GM11168 (cell line): Measurements from ENCODE around the gene PHKB.
"Not testable (repeated sequence)": the region's sequence is repeated elsewhere in the genome, so short reads cannot be mapped to it uniquely, and the experiment has no call there.

ENCODE experiments used
- in situ Hi-C: fragments of 300-500 bp; cut with MboI; formaldehyde crosslinking; loops from one replicate; pipeline ENCODE4 v1.12.0; 2022; ENCODE audit warnings: low sequenced_read_pairs; ENCODE audit not compliant: unreplicated experiment

Gene PHKB

DNA sequence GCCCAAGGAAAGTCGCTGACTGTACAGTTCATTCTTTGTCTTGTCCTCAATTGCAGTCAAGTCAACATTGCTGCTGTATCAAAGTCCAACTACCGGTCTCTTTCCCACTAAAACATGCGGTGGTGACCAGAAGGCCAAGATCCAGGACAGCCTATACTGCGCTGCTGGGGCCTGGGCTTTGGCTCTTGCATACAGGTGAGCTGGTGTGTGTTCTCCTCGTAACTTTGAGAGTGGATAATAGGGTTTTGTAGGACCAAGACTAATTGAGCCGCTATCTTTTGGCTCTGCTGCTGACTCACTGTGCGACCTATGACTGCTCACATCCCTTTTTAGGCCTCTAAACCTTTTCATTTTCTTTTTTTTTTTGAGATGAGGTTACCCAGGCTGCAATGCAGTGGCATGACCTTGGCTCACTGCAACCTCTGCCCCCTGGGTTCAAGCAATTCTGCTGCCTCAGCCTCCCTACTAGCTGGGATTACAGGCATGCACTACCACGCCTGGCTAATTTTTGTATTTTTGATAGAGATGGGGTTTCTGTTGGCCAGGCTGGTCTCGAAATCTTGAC lies 38.7 kb downstream of the PHKB start:
- in situ Hi-C loops, result no loop called here

DNA sequence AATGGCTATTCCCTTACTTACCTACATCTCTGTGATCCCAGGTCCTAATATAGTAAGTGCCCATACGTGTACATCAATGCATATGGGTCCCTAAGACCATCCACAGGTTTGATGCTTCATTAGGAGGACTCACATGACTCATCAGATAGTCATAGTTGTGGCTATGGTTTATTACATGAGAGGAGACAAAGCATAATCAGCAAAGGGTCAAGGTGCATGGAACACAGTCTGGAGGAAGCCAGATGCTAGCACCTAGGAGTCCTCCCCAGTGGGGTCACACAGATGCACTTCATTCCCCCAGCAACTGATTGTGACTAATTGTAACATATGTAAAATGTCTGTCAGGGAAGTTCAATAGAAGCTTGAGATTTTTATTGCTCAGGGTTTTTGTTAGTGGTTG lies 42.8 kb downstream of the PHKB start:
- in situ Hi-C loops, result no loop called here

DNA sequence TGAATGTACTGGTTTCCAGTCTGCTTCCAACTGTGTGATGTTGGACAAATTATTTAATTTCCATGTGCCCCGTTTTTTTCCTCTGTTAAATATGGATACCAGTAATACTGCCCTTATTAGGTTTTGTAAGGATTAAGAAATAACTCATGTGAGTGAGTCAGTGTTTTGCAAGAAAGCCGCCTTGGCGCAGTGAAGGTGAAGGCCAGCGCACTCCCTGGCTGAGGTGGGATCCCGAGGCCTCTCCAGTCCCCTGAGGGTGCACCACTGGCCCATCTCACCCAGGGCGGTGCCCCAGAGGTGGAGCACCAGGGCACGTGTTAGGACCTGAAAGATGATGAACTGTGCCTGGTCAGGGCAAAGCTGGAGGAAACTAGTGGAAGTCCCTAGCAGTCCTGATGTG lies 43.5 kb downstream of the PHKB start:
- in situ Hi-C loops, result no loop called here

DNA sequence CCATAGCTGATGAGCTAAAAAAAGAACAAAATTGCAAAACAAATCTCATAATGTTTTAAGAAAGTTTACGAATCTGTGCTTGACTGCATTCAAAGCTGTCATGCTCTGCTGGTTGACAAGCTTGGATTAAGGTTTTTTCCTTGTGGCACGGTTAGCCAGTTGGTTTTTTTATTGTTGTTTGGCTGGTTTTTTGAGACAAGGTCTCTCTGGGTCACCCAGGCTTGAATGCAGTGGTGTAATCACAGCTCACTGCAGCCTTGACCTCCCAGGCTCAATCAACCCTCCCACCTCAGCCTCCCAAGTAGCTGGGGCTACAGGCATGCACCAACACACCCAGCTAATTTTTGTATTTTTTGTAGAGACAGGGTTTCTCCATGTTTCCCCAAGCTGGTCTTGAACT lies 45.7 kb downstream of the PHKB start:
- in situ Hi-C loops, result no loop called here

DNA sequence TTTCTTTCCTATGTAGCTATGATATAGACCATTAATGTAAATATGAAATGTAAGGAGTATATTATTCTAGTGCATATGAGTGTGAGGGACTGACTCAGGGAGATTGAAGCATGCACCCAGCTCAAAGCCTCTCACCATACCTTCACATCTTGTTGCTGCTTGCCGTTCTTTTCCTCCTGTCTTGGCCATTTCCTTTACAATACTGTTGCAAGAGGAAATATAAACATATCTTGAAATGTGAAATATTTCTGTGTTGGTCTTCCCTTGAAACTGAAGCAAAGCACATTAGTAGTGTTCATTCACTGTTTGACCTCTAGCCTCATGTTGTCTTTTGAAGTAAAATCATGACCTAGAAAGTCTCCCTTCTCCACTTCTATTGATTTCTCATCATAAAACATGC lies 46.6 kb downstream of the PHKB start:
- in situ Hi-C loops, result no loop called here

DNA sequence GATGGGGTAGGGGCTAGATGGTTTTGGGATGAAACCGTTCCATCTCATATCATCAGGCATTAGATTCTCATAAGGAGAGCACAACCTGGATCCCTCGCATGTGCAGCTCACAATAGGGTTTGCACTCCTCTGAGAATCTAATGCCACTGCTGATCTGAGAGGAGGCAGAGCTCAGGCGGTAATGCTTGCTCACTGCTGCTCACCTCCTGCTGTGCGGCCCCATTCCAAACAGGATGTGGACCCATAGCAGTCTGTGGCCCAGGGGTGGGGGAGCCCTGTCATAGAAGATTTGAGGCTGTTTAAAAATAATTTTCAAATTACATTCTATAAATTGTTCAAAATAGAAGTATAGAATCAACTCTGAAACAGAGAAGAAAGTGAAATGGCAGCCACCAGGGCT lies 50.8 kb downstream of the PHKB start:
- in situ Hi-C loops, result no loop called here

DNA sequence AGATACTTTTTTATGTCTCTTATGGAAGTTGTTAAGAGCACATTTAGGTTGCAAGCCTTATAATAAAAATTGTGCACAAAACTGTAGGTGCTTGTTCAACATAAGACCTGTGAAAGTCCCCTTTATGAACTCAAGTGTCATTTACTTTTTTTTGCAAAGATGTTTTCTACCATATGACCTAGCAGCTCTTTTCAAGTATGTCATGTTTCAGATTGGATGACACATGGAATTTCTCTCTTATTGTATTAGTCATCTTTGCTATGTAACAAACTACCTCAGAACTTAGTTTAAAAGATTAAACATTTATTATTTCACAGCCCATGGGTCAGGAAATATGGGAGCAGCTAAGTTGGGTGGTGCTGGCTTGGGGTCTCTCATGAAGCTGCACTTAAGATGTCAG lies 57.9 kb downstream of the PHKB start:
- in situ Hi-C loops, result no loop called here

DNA sequence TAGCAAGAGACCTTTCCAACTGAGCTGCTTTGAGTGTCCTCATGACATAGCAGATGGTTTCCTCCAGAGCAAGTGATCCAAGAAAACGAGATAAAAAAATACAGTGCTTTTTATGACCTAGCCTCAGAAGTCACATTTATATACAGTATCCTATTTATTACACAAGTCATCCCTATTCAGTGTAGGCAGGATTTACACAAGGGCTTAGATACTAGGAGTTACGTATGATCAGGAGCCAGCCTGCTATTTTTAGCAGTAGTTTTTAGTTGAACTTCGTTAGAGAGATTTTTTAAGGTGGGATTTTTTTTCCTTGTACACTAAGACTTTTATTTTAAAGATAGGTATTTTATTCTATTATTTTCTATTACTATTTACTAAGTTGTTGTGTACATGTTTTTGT lies 58.4 kb downstream of the PHKB start:
- in situ Hi-C loops, result no loop called here

DNA sequence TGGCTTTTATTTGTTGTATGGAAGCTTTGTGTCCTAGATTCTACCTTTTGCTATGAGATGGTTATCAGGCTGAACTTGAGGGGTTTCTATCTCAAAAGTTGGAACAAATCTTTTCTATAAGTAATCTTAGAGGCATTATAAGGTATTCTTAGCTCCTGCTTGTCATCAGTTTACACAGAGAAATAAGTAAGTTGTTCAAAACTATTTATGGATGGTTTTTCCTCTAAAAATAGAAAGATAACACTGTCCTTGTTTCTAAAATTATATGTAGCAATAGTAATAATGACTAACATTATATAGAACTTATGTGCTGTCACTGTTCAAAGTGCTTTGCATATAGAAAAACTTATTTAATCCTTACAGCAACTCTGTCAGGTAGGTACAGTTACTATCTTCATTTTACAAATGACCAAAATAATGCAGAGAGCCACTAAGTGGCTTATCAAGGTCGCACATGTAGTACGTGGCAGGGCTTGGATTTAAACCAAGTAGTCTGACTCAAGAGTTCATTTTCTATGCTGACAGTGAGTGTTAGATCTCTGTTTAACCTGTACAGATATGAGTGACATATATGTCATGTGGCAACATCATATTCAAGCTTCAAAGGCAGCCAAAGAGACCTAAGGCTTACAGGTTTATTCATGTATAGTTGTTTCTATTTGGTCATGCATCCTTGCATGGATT lies 59.0 kb downstream of the PHKB start:
- in situ Hi-C loops, result no loop called here

DNA sequence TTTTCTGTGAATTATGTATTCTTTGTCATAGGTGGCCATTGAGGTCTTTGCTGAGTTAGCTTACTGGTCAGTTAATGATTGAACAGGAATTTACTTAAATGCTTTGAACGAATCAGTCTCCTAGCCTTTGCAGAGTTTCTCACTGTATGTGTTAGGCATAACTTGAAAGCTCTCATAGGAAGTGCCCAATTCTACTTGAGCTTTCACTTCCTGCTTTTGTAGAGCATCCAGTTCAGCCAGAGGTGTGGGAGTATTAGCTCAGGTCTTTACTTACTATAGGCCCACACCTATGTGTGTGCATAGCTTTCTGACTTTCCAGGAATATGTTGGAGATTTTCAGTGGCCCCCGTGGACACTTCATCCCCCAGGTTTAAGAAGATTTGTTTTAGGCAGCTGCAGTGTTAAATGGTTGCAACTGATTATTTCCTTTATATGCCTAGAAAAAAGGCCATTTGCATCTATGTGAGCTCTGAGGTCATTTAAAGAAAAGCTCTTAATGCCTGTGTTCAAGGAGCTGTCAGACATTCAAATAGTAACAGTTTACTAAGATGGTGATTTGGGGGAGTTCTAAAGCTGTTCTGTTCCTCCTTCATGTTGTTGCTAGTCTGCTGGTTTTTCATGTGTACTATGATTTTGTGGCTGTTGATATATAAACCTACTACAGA lies 62.3 kb downstream of the PHKB start:
- in situ Hi-C loops, result no loop called here

DNA sequence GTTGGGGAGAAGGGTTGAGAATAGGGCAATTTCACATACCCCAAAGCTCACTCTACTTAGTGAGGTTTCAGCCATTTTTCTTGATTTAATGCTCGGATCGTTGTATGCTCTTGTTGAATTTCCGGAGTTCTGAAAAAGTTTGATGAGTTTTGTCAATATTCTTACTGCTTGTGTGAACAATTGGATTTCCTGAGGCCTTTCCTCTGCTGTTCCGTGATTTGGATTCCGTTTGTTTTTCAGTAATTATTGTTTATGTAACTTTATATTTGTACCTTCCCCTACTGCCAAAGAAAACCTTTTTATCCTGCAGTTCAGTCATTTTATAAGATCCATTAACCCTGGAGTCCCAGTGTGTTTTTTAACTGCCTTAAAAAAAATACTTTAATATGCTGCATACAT lies 62.9 kb downstream of the PHKB start:
- in situ Hi-C loops, result no loop called here

DNA sequence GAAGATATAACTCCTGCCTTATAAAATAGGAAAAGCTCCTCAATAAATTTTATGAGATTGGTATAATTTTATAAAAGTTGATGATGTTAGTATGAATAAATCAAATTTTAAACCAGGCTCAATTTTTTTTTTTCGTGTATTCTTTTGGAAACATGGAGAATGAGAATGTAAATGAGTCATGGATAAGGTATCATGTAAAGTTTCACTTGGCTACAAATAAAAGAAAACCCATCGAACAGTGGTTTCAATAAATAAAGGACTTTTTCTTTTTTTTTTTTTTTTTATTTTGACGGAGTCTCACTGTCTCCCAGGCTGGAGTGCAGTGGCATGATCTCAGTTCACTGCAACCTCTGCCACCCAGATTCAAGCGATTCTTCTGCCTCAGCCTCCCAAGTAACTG lies 67.3 kb downstream of the PHKB start:
- in situ Hi-C loops, result no loop called here

DNA sequence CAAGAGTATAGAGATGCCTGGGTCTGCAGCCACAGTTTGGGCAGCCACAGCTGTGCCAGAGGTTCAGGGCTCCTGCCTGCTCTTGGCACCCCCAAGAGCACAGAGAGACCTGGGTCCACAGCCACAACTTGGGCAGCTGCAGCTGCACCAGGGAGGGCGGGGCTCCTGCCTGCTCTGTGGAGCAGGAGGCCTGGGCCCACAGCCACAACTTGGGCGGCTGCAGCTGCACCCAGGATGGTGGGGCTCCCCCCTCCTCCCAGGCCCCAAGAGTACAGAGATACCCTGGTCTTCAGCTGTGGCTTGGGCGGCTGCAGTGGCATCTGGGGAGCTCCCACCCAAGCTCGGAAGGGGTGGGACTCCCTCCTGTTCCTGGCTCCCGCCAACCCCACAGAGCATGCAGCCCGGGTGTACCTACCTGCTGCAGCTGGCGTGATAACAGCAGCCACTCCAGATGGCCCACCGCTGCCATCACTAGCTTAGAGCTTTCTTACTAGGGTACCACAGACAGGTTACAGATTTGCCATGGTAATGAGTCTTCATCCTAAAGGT lies 72.7 kb downstream of the PHKB start:
- in situ Hi-C loops, result no loop called here

DNA sequence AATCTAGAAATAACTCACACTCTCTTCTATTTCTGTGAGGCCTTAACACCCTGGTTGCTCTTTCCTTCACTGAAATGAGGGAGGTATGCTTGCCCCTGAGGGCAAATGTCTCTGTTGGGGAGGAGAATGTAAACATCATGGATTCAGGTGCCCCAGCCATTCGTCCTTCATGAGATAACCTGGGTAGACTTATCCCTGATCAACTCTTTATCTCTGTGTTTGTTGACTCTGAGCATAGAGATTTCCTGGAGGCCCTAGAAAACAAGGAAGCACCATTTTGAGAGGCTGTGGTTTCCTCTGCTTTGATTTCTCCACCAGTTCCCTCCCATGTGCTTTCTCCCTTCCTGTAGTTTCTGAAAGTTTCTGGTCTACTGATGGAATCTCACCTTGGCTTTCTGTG lies 77.3 kb downstream of the PHKB start:
- in situ Hi-C loops, result no loop called here

DNA sequence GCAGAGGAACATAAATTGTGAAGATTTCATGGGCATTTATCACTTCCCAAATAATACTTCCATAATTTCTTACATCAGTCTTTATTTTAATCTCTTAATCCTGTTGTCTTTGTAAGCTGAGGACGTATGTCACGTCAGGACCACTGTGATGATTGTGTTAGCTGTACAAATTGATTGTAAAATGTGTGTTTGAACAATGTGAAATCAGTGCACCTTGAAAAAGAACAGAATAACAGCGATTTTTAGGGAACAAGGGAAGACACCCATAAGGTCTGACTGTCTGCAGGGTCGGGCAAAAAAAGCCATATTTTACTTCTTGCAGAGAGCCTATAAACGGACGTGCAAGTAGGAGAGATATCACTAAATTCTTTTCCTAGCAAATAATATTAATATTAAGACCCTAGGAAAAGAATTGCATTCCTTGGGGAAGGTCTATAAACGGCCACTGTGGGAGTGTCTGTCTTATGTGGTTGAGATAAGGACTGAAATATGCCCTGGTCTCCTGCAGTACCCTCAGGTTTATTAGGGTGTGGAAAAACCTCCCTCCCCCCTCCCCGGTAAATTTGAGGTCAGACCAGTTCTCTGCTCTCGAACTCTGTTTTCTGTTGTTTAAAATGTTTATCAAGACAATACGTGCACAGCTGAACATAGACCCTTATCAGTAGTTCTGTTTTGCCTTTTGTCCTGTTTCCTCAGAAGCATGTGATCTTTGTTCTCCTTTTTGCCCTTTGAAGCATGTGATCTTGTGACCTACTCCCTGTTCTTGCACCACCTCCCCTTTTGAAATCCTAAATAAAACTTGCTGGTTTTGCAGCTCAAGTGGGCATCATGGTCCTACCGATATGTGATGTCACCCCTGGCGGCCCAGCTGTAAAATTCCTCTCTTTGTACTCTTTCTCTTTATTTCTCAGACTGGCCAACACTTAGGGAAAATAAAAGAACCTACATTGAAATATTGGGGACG lies 78.9 kb downstream of the PHKB start:
- in situ Hi-C loops, result not testable (repeated sequence)

DNA sequence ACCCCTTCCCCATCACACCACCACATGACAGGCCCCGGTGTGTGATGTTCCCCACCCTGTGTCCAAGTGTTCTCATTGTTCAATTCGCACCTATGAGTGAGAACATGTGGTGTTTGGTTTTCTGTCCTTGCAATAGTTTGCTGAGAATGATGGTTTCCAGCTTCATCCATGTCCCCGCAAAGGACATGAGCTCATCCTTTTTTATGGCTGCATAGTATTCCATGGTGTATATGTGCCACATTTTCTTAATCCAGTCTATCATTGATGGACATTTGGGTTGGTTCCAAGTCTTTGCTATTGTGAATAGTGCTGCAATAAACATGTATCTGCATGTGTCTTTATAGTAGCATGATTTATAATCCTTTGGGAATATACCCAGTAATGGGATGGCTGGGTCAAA lies 80.0 kb downstream of the PHKB start:
- in situ Hi-C loops, result not testable (repeated sequence)

DNA sequence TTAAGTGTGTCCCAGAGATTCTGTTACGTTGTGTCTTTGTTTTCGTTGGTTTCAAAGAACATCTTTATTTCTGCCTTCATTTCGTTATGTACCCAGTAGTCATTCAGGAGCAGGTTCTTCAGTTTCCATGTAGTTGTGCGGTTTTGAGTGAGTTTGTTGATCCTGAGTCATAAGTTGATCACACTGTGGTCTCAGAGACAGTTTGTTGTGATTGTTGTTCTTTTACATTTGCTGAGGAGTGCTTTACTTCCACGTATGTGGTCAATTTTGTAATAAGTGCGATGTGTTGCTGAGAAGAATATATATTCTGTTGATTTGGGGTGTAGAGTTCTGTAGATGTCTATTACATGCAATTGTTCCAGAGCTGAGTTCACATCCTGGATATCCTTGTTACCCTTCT lies 83.1 kb downstream of the PHKB start:
- in situ Hi-C loops, result not testable (repeated sequence)

DNA sequence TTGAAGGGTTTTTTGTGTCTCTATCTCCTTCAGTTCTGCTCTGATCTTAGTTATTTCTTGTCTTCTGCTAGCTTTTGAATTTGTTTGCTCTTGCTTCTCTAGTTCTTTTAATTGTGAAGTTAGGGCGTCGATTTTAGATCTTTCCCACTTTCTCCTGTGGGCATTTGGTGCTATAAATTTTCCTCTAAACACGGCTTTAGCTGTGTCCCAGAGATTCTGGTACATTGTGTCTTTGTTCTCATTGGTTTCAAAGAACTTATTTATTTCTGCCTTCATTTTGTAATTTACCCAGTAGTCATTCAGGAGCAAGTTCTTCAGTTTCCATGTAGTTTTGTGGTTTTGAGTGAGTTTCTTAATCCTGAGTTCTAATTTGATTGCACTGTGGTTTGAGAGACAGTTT lies 90.1 kb downstream of the PHKB start:
- in situ Hi-C loops, result not testable (repeated sequence)

DNA sequence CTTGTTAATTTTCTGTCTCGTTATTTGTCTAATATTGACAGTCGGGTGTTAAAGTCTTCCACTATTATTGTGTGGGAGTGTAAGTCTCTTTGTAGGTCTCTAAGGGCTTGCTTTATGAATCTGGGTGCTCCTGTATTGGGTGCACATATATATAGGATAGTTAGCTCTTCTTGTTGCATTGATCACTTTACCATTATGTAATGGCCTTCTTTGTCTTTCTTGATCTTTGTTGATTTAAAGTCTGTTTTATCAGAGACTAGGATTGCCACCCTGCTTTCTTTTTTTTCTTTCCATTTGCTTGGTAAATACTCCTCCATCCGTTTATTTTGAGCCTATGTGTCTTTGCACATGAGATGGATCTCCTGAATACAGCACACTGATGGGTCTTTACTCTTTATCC lies 90.6 kb downstream of the PHKB start:
- in situ Hi-C loops, result not testable (repeated sequence)

DNA sequence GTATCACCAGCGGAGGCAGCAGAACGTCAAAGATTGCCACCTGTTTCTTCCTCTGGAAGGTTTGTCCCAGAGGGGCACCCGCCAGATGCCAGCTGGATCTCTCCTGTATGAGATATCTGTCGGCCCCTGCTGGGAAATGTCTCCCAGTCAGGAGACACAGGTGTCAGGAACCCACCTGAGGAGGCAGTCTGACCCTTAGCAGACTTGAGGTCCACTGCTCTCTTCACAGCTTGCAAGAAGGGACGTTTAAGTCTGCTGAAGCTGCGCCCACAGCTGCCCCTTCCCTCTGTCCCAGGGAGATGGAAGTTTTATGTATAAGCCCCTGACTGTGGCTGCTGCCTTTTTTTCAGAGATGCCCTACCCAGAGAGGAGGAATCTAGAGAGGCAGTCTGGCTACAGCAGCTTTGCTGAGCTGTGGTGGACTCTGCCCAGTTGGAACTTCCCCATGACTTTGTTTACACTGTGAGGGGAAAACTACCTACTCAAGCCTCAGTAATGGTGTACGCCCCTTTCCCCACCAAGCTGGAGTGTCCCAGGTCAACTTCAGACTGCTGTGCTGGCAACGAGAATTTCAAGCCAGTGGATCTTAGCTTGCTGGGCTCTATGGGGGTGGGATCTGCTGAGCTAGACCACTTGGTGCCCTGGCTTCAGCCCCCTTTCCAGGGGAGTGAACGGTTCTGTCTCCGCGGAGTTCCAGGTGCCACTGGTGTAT lies 92.9 kb downstream of the PHKB start:
- in situ Hi-C loops, result no loop called here
